Hepatocyte (in vitro differentiated cells): ENCODE results near the gene UGT2A1. TPM values are rescaled to one million over a fixed set of nuclear protein-coding genes. Genes with fewer than 3 reads are reported as not detected.
A peak's percentile ranks its signal among the peaks of the same experiment; 100 is the strongest.

Source experiments
- DNase-seq: peaks from one replicate; pipeline ENCODE4 v3.0.0-alpha.2; 2016; ENCODE audit warnings: low spot score
- H2AFZ ChIP-seq: fragments of 200-600 bp; sonication (generic); 2 replicates; pipeline ENCODE4 v1.6.0; 2016; ENCODE audit warnings: antibody characterized with exemption, mild to moderate bottlenecking
- H3K27ac ChIP-seq: fragments of 200-600 bp; sonication (generic); 2 replicates; pipeline ENCODE4 v1.5.1; 2016; ENCODE audit warnings: mild to moderate bottlenecking
- H3K27me3 ChIP-seq: fragments of 200-600 bp; sonication (generic); 2 replicates; pipeline ENCODE4 v1.6.1; 2016
- H3K36me3 ChIP-seq: fragments of 200-600 bp; sonication (generic); replicated peaks from 2 replicates; pipeline ENCODE4 v1.5.1; 2016; ENCODE audit warnings: low read depth; ENCODE audit not compliant: insufficient read depth
- H3K4me1 ChIP-seq: fragments of 200-600 bp; sonication (generic); 2 replicates; pipeline ENCODE4 v1.5.1; 2016; ENCODE audit warnings: mild to moderate bottlenecking, moderate library complexity; ENCODE audit not compliant: insufficient read depth
- H3K4me2 ChIP-seq: fragments of 200-600 bp; sonication (generic); 2 replicates; pipeline ENCODE4 v1.6.0; 2016
- H3K4me3 ChIP-seq: fragments of 200-600 bp; sonication (generic); 2 replicates; pipeline ENCODE4 v1.5.1; 2016; ENCODE audit warnings: mild to moderate bottlenecking
- H3K79me2 ChIP-seq: fragments of 200-600 bp; sonication (generic); 2 replicates; pipeline ENCODE4 v1.6.0; 2017; ENCODE audit warnings: mild to moderate bottlenecking
- H3K9me2 ChIP-seq: fragments of 200-600 bp; sonication (generic); replicated peaks from 2 replicates; pipeline ENCODE4 v1.6.0; 2017; ENCODE audit warnings: mild to moderate bottlenecking; ENCODE audit not compliant: insufficient read depth
- H3K9me3 ChIP-seq: fragments of 200-600 bp; sonication (generic); 2 replicates; pipeline ENCODE4 v1.5.1; 2016; ENCODE audit warnings: low read depth, mild to moderate bottlenecking
- H4K20me1 ChIP-seq: fragments of 200-600 bp; sonication (generic); 2 replicates; pipeline ENCODE4 v1.6.0; 2016; ENCODE audit warnings: mild to moderate bottlenecking; ENCODE audit not compliant: insufficient read depth, poor library complexity, severe bottlenecking
- EZH2 ChIP-seq: fragments of 200-600 bp; sonication (generic); IDR thresholded peaks from 2 replicates; pipeline ENCODE4 v1.6.1; 2016; ENCODE audit warnings: antibody characterized with exemption, mild to moderate bottlenecking, borderline replicate concordance
- EZH2phosphoT487 ChIP-seq: fragments of 200-600 bp; sonication (generic); IDR thresholded peaks from one replicate; pipeline ENCODE4 v1.6.1; 2018; ENCODE audit warnings: antibody characterized with exemption, mild to moderate bottlenecking, low read depth, moderate library complexity; ENCODE audit not compliant: unreplicated experiment, severe bottlenecking
- WGBS: methylation state at CpG from one replicate; pipeline ENCODE4 v1.1.6; 2016; ENCODE audit warnings: low lambda C conversion rate; ENCODE audit errors: missing lambda C conversion rate; 5-methylcytosine and 5-hydroxymethylcytosine counted together
- polyA plus RNA-seq: library from polyadenylated mRNA; unstranded; fragments of >200 nt; fragmentation: Nextera tagmentation; extraction: Ambion mirVana; gene quantifications from 2 replicates; pipeline ENCODE4 v1.2.1, GENCODE V29; 2016
- total RNA-seq: library from RNA; depleted of rRNA; stranded (reverse); fragments of >200 nt; gene quantifications from 2 replicates; pipeline ENCODE4 v1.2.3, GENCODE V29; 2014
- TF ChIP-seq, protein P1 (sequence below): fragments of 200-600 bp; sonication (generic); IDR thresholded peaks from 2 replicates; pipeline ENCODE4 v1.5.1; 2016; ENCODE audit warnings: antibody characterized with exemption, mild to moderate bottlenecking; ENCODE audit not compliant: poor library complexity

UGT2A1 gene
- total and polyA plus RNA-seq, 2 experiments from 2014 or later: 0.17 TPM; not detected in 1

DNA sequence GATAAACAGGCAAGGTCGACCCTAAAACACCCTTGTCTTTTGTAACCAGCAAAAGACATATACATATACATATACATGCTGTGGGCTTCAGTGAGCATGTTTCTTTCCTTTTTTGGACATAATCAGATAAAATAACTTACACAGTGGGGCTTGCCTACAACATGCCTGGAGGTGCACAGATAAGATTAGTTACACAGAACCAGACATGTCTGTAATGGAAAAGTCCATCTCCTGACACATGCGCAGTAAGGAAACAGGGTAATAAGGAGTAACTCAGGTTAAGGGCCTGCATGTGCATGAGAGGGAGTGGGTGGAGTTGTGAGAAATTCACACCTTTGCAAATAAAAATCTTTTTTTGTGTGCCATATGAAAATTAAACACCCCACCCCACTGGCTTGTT, 3.4 kb downstream of the UGT2A1 start:
- Histone ChIP-seq H3K27ac (peak overlapping the region; percentile 61), H3K9me3 (no peaks in the 10 kb centered on the region), H4K20me1 (no peaks in the 10 kb centered on the region), H3K4me3 (no peak overlapping the region), H3K36me3 (no peaks in the 10 kb centered on the region), H3K9me2 (no peaks in the 10 kb centered on the region), H3K27me3 (no peaks in the 10 kb centered on the region), H2AFZ (no peak overlapping the region), H3K4me1 (no peaks in the 10 kb centered on the region), H3K79me2 (no peaks in the 10 kb centered on the region), H3K4me2 (peak overlapping the region; percentile 35)
- no peak for DNase-seq
- 56% methylated on average over 2 of the region's 2 CpGs for WGBS
- no peak for TF ChIP-seq EZH2
- no peak for TF ChIP-seq EZH2phosphoT487
- TF ChIP-seq, protein P1, sequence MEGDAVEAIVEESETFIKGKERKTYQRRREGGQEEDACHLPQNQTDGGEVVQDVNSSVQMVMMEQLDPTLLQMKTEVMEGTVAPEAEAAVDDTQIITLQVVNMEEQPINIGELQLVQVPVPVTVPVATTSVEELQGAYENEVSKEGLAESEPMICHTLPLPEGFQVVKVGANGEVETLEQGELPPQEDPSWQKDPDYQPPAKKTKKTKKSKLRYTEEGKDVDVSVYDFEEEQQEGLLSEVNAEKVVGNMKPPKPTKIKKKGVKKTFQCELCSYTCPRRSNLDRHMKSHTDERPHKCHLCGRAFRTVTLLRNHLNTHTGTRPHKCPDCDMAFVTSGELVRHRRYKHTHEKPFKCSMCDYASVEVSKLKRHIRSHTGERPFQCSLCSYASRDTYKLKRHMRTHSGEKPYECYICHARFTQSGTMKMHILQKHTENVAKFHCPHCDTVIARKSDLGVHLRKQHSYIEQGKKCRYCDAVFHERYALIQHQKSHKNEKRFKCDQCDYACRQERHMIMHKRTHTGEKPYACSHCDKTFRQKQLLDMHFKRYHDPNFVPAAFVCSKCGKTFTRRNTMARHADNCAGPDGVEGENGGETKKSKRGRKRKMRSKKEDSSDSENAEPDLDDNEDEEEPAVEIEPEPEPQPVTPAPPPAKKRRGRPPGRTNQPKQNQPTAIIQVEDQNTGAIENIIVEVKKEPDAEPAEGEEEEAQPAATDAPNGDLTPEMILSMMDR: no peak

DNA sequence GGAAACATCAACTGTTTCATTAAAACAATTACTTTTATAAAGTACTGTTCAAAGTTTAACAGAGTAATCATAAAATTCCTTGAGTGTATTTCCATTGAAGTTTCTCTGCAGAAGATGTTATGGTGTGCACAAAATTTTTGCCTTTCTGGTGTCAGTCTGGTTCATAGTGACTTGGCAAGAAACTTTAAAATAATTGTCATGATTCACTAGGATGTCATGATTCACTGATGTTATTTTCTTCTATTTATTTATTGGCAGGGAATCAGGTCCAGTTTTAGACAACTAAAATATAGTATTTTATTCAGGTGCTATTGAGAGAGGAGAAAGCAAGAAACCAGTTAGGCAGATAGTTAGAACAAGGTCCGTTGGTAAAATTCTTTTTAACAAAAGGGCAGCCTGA, 3.8 kb downstream of the UGT2A1 start:
- no peaks in the 10 kb centered on the region for H3K9me2 ChIP-seq
- TF ChIP-seq, protein P1: no peak
- TF ChIP-seq EZH2: no peak
- no peak for TF ChIP-seq EZH2phosphoT487
- peak overlapping the region; percentile 61 for H3K27ac ChIP-seq
- no peaks in the 10 kb centered on the region for H3K27me3 ChIP-seq
- H3K36me3 ChIP-seq: no peaks in the 10 kb centered on the region
- H3K79me2 ChIP-seq: no peaks in the 10 kb centered on the region
- no peaks in the 10 kb centered on the region for H3K9me3 ChIP-seq
- H4K20me1 ChIP-seq: no peaks in the 10 kb centered on the region
- H2AFZ ChIP-seq: no peak overlapping the region
- DNase-seq: no peak
- H3K4me3 ChIP-seq: no peak overlapping the region
- WGBS: 25% methylated on average over 1 of the region's 1 CpG
- peak overlapping the region; percentile 35 for H3K4me2 ChIP-seq
- H3K4me1 ChIP-seq: no peaks in the 10 kb centered on the region

DNA sequence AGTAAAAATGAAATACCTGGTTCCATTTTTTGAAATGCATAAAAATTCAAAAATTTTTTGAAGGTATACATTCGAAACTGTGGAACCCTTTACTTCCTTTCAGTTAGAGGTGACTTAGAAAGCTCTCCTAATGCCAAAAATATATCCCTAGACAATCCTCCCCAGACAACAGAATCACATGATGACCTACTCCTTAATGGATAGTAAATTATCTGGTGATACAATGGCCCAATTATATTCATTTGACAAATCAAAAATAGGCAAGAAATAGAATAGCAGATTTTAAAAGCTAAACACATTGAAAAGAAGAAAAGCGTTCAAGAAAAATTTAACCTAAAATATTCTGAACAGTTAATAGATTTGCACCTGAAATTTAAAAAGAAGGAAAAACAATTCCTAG, 10.1 kb downstream of the UGT2A1 start:
- H3K27ac ChIP-seq: no peak overlapping the region
- H3K27me3 ChIP-seq: no peaks in the 10 kb centered on the region
- H4K20me1 ChIP-seq: no peaks in the 10 kb centered on the region
- H3K4me3 ChIP-seq: no peak overlapping the region
- WGBS: 92% methylated on average over 2 of the region's 2 CpGs
- H3K4me1 ChIP-seq: no peaks in the 10 kb centered on the region
- no peaks in the 10 kb centered on the region for H3K79me2 ChIP-seq
- no peaks in the 10 kb centered on the region for H3K9me2 ChIP-seq
- H3K4me2 ChIP-seq: no peak overlapping the region
- H3K9me3 ChIP-seq: no peaks in the 10 kb centered on the region
- H3K36me3 ChIP-seq: no peaks in the 10 kb centered on the region
- DNase-seq: no peak
- TF ChIP-seq EZH2phosphoT487 (no peak), EZH2 (no peak)
- TF ChIP-seq, protein P1: no peak
- H2AFZ ChIP-seq: no peak overlapping the region

DNA sequence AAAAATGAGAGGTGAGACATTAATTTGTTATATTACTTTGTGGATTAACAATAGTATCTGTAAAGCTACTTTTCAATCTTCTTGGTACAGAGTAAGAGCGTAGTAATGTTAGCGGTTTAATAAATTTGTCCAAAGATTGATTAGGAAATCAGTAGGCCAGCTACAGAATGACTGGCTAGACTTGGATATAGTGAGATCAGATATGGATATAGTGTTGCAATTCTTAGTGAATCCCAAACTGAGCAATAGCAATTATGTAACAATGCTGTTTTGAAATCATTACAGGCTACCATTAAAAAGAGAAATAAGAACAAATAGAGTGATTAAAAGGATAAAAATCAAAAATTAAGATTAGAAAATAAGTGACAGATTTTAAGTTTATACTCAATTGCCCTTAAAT, 12.8 kb downstream of the UGT2A1 start:
- H2AFZ ChIP-seq: no peak overlapping the region
- no peaks in the 10 kb centered on the region for H3K27me3 ChIP-seq
- H3K4me2 ChIP-seq: no peak overlapping the region
- no peaks in the 10 kb centered on the region for H3K79me2 ChIP-seq
- no peaks in the 10 kb centered on the region for H3K9me3 ChIP-seq
- TF ChIP-seq EZH2: no peak
- TF ChIP-seq, protein P1: no peak
- TF ChIP-seq EZH2phosphoT487: no peak
- no peak for DNase-seq
- H3K27ac ChIP-seq: no peak overlapping the region
- no peak overlapping the region for H3K4me3 ChIP-seq
- no peaks in the 10 kb centered on the region for H3K4me1 ChIP-seq
- no peaks in the 10 kb centered on the region for H3K9me2 ChIP-seq
- H3K36me3 ChIP-seq: no peaks in the 10 kb centered on the region
- no peaks in the 10 kb centered on the region for H4K20me1 ChIP-seq
- WGBS: 96% methylated on average over 2 of the region's 2 CpGs
